PC-9 (cell line): ENCODE measurements around the gene SERAC1. TPM values are rescaled to one million over a fixed set of nuclear protein-coding genes. Genes with fewer than 3 reads are reported as not detected.
A peak's percentile ranks its signal among the peaks of the same experiment; 100 is the strongest.
"Not testable (repeated sequence)": the region's sequence is repeated elsewhere in the genome, so short reads cannot be mapped to it uniquely, and the experiment has no call there.

Experiments
- Bru-seq: library from RNA; stranded (reverse); fragments of 400-500 nt; gene quantifications from one replicate; lab custom pipeline; 2021; lab: Mats Ljungman, UMichigan
- BruChase-seq, 2 experiments: library from RNA; stranded (reverse); fragments of 400-500 nt; gene quantifications; one replicate each; lab custom pipeline; 2021; lab: Mats Ljungman, UMichigan
- BruUV-seq: library from RNA; stranded (reverse); fragments of 400-500 nt; replicated peaks from 2 replicates; lab custom pipeline; 2021; lab: Mats Ljungman, UMichigan
- CTCF ChIA-PET: fragments of 300-600 bp; sonication (Branson Sonifier 250); formaldehyde crosslinking; loops from one replicate; lab custom pipeline; 2022; ENCODE audit warnings: antibody characterized with exemption; lab: Charles Lee
- POLR2A ChIA-PET: fragments of 300-600 bp; sonication (Branson Sonifier 250); formaldehyde crosslinking; loops from one replicate; lab custom pipeline; 2022; ENCODE audit warnings: antibody characterized with exemption; ENCODE audit not compliant: unreplicated experiment; lab: Charles Lee
- DNase-seq, 2 experiments: peaks; one replicate each; pipeline versions ENCODE4 v3.0.0 to v3.0.0-alpha.2; 2015 to 2022; ENCODE audit warnings: mixed read lengths in 1 of 2
- H2AFZ ChIP-seq: fragments of 200-600 bp; sonication (generic); 2 replicates; pipeline ENCODE4 v1.8.1; 2017; ENCODE audit warnings: antibody characterized with exemption
- H3F3A ChIP-seq: fragments of 200-600 bp; sonication (generic); 2 replicates; pipeline ENCODE4 v1.8.1; 2017; ENCODE audit warnings: antibody characterized with exemption, mild to moderate bottlenecking, low read depth; ENCODE audit not compliant: insufficient read depth
- H3K27ac ChIP-seq: fragments of 200-600 bp; sonication (generic); 2 replicates; pipeline ENCODE4 v1.6.1; 2016; ENCODE audit warnings: mixed run types
- H3K27me3 ChIP-seq: fragments of 200-600 bp; sonication (generic); 2 replicates; pipeline ENCODE4 v1.6.1; 2016; ENCODE audit warnings: low read depth, mixed run types; ENCODE audit not compliant: insufficient read depth
- H3K36me3 ChIP-seq: fragments of 200-600 bp; sonication (generic); 2 replicates; pipeline ENCODE4 v1.6.1; 2016; ENCODE audit warnings: low read depth, mixed run types
- H3K4me1 ChIP-seq: fragments of 200-600 bp; sonication (generic); replicated peaks from 2 replicates; pipeline ENCODE4 v1.6.1; 2016; ENCODE audit warnings: mixed run types; ENCODE audit not compliant: insufficient read depth
- H3K4me2 ChIP-seq: fragments of 200-600 bp; sonication (generic); 2 replicates; pipeline ENCODE4 v1.6.1; 2017; ENCODE audit warnings: mixed run types
- H3K4me3 ChIP-seq: fragments of 200-600 bp; sonication (generic); 2 replicates; pipeline ENCODE4 v1.6.1; 2016; ENCODE audit warnings: mixed run types
- H3K79me2 ChIP-seq: fragments of 200-600 bp; sonication (generic); 2 replicates; pipeline ENCODE4 v1.6.1; 2017; ENCODE audit warnings: low read depth, mixed run types
- H3K9me2 ChIP-seq: fragments of 200-600 bp; sonication (generic); 2 replicates; pipeline ENCODE4 v1.8.1; 2017; ENCODE audit warnings: mild to moderate bottlenecking; ENCODE audit not compliant: insufficient read depth
- H3K9me3 ChIP-seq: fragments of 200-600 bp; sonication (generic); 2 replicates; pipeline ENCODE4 v1.8.1; 2016; ENCODE audit warnings: low read depth; ENCODE audit not compliant: insufficient read depth
- H4K20me1 ChIP-seq: fragments of 200-600 bp; sonication (generic); 2 replicates; pipeline ENCODE4 v1.8.1; 2017; ENCODE audit not compliant: insufficient read depth
- CTCF ChIP-seq: fragments of 200-600 bp; sonication (generic); conservative IDR thresholded peaks from 2 replicates; pipeline ENCODE4 v1.6.1; 2017; ENCODE audit warnings: mixed run types, antibody characterized with exemption, mild to moderate bottlenecking, moderate library complexity
- EZH2 ChIP-seq: fragments of 200-600 bp; sonication (generic); IDR thresholded peaks from 2 replicates; pipeline ENCODE4 v1.8.0; 2017; ENCODE audit warnings: antibody characterized with exemption, low read depth
- intact Hi-C: fragments of 100-400 bp; cut with micrococcal nuclease; formaldehyde crosslinking; loops from one replicate; pipeline ENCODE4 v1.10.0; 2022; ENCODE audit not compliant: unreplicated experiment
- long read RNA-seq: library from polyadenylated mRNA; stranded (forward); transcript quantifications from one replicate; pipeline ENCODE4 v2.0.0, GENCODE V29; 2022
- total RNA-seq: library from RNA; stranded (reverse); gene quantifications from 2 replicates; pipeline ENCODE4 v1.2.3, GENCODE V29; 2021

Gene SERAC1
- total RNA-seq: 4.1 and 4.9 TPM in 2 replicates
- percentile 52 among the genes with signal in this experiment for Bru-seq, nascent RNA
- percentile 55 among the genes with signal in this experiment for BruChase-seq, experiment 1, labeled RNA remaining after a 2-hour chase
- BruChase-seq, experiment 2, labeled RNA remaining after a 6-hour chase: percentile 45 among the genes with signal in this experiment
- long read RNA-seq, partial matches to known transcripts: 0 of 7 reads
- long read RNA-seq, other reads (novel, unspliced or antisense): 3 of 7 reads

- intact Hi-C loops: no loop called here
- peak within 1 kb of the TSS; percentile 80 for H3K27ac ChIP-seq
- ChIA-PET POLR2A (no interaction called here), CTCF (no interaction called here)
- peaks cover 12% of the 10 kb centered on the region; the same call in 1 of the 2 replicates for H3K79me2 ChIP-seq
- H3K4me2 ChIP-seq: peak within 1 kb of the TSS; percentile 75
- peaks cover 26% of the 10 kb centered on the region for H3K4me1 ChIP-seq
- no peaks in the 10 kb centered on the region for H3K9me3 ChIP-seq
- no peaks in the 10 kb centered on the region for H4K20me1 ChIP-seq
- H2AFZ ChIP-seq: peak within 1 kb of the TSS; percentile 84
- peaks cover 26% of the 10 kb centered on the region; the same call in 1 of the 2 replicates for H3F3A ChIP-seq
- no peaks in the 10 kb centered on the region for H3K27me3 ChIP-seq
- peak within 1 kb of the TSS; percentile 68 for H3K4me3 ChIP-seq
- no peaks in the 10 kb centered on the region for H3K36me3 ChIP-seq
- TF ChIP-seq EZH2 (no peak), CTCF (no peak)
- no TSS peak for BruUV-seq
- no peaks in the 10 kb centered on the region for H3K9me2 ChIP-seq
- no peak for DNase-seq
These were observed at the start of gene SERAC1 for GRCh38 chr6:158168040-158168289. TSS of gene SERAC1 (minus strand) at chr6:158168262. CDS start at chr6:158158363, 9,899 bp downstream.

- Histone ChIP-seq H2AFZ (no peak overlapping the region), H3K36me3 (no peaks in the 10 kb centered on the region), H3K79me2 (no peaks in the 10 kb centered on the region), H3K27ac (peak overlapping the region; percentile 33; the same call in 1 of the 2 replicates), H3K27me3 (no peaks in the 10 kb centered on the region), H3K4me2 (no peak overlapping the region), H4K20me1 (no peaks in the 10 kb centered on the region), H3K9me2 (no peaks in the 10 kb centered on the region), H3F3A (peaks cover 12% of the 10 kb centered on the region), H3K4me1 (peaks cover 20% of the 10 kb centered on the region), H3K9me3 (no peaks in the 10 kb centered on the region), H3K4me3 (no peak overlapping the region)
- ChIA-PET POLR2A (interaction anchor here (0.6 to 0.7 kb wide), 4 partner anchors 358 to 880 kb away, joined by 3 to 4 read pairs (median 4); partner anchors contain the start of gene DYNLT1), CTCF (interaction anchor here (0.6 to 0.8 kb wide), 6 partner anchors 446 to 1445 kb away, joined by 3 to 5 read pairs (median 4); no protein-coding TSS in a partner anchor)
- BruUV-seq: no TSS peak
- TF ChIP-seq EZH2: no peak
- peak; percentile 77 for TF ChIP-seq CTCF
- intact Hi-C loops: no loop called here
- peak; percentile 35 to 47 for DNase-seq
These were observed 46.0 kb upstream of the SERAC1 start for GRCh38 chr6:158213925-158214674.

GRCh38 chr6:158211273-158212055 is 43.4 kb upstream of the SERAC1 start:
- Histone ChIP-seq H3K27ac (peak overlapping the region; percentile 87), H2AFZ (peak overlapping the region; percentile 67), H3K27me3 (no peaks in the 10 kb centered on the region), H3K36me3 (no peaks in the 10 kb centered on the region), H3K4me1 (peaks cover 14% of the 10 kb centered on the region), H3K4me3 (no peak overlapping the region), H3F3A (peaks cover 3% of the 10 kb centered on the region; the same call in 1 of the 2 replicates), H3K9me2 (no peaks in the 10 kb centered on the region), H3K9me3 (no peaks in the 10 kb centered on the region), H4K20me1 (no peaks in the 10 kb centered on the region), H3K79me2 (no peaks in the 10 kb centered on the region), H3K4me2 (peak overlapping the region; percentile 52)
- DNase-seq: peak in 1 of 2 experiments; percentile 38
- TF ChIP-seq EZH2: no peak
- no peak for TF ChIP-seq CTCF
- no TSS peak for BruUV-seq
- intact Hi-C loops: no loop called here
- CTCF ChIA-PET: interaction anchor here (0.7 kb wide), 1 partner anchor 66 kb away, joined by 5 read pairs; no protein-coding TSS in a partner anchor
- POLR2A ChIA-PET: no interaction called here

GRCh38 chr6:158209582-158210333 is 41.7 kb upstream of the SERAC1 start:
- H3K79me2 ChIP-seq, H3K27me3 ChIP-seq, POLR2A ChIA-PET, BruUV-seq, H3F3A ChIP-seq, DNase-seq, H4K20me1 ChIP-seq, H3K4me3 ChIP-seq, H3K9me2 ChIP-seq, H3K36me3 ChIP-seq, H2AFZ ChIP-seq, intact Hi-C loops, H3K27ac ChIP-seq, H3K4me2 ChIP-seq, H3K9me3 ChIP-seq: not testable (repeated sequence)
- H3K4me1 ChIP-seq: peaks cover 14% of the 10 kb centered on the region
- CTCF ChIA-PET: interaction anchor here (1.2 kb wide), 1 partner anchor 481 kb away, joined by 3 read pairs; no protein-coding TSS in a partner anchor
